Measurements from ENCODE around the gene ELN.

Gene ELN

DNA sequence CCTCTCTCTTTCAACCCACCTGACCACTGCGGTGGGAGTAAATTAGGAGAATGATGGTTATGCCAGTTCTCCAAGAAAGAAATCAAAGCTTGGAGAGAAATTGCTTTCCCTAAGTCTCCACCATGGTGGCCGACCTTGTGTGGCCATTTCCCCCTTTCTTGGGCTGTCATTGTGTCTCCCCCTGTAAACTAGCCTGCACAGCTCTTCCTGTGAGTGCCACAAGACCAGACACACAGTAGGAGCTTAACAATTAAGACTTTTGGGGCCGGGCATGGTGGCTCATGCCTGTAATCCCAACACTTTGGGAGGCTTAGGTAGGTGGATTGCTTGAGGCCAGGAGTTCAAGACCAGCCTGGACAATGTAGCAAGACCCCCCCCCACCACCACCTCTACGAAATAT, 36.7 kb downstream of the ELN start:
- FAIRE-seq = no peak

DNA sequence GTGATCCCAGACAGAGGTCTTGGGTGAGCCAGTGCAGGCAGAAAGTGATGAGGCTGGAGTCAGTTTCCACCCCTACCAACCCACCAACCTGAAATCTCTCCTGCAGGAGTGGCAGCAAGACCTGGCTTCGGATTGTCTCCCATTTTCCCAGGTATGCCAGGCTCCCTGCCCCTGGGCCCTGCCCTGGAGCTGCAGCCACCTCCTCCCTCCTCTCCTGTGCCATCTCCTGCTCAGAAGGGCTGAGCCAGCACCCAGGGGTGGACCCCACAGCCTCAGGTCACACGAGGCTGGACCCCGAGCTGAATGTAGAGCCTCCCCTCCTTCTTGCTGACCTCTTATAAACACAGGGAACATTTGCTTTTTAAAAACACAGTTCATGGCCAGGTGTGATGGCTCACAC, 38.7 kb downstream of the ELN start:
- FAIRE-seq = no peak

DNA sequence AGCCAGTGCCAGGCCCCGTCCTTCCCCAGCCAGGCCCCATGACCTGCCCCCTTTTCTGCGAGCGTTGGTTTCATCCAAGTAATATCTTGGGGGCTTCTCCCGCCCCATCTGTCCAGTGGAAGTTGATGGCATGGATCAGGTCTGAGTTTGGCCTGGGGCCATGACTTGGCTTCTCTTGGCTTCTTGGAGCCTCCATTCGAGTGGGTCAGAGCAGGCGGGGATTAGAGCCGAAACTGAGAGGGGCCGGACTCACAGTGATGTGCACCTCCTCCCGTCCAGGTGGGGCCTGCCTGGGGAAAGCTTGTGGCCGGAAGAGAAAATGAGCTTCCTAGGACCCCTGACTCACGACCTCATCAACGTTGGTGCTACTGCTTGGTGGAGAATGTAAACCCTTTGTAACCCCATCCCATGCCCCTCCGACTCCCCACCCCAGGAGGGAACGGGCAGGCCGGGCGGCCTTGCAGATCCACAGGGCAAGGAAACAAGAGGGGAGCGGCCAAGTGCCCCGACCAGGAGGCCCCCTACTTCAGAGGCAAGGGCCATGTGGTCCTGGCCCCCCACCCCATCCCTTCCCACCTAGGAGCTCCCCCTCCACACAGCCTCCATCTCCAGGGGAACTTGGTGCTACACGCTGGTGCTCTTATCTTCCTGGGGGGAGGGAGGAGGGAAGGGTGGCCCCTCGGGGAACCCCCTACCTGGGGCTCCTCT, 40.6 kb downstream of the ELN start:
- FAIRE-seq = no peak

DNA sequence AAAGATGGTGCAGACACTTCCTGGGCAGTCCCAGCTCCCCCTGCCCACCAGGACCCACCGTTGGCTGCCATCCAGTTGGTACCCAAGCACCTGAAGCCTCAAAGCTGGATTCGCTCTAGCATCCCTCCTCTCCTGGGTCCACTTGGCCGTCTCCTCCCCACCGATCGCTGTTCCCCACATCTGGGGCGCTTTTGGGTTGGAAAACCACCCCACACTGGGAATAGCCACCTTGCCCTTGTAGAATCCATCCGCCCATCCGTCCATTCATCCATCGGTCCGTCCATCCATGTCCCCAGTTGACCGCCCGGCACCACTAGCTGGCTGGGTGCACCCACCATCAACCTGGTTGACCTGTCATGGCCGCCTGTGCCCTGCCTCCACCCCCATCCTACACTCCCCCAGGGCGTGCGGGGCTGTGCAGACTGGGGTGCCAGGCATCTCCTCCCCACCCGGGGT, 41.1 kb downstream of the ELN start:
- no peak for FAIRE-seq

DNA sequence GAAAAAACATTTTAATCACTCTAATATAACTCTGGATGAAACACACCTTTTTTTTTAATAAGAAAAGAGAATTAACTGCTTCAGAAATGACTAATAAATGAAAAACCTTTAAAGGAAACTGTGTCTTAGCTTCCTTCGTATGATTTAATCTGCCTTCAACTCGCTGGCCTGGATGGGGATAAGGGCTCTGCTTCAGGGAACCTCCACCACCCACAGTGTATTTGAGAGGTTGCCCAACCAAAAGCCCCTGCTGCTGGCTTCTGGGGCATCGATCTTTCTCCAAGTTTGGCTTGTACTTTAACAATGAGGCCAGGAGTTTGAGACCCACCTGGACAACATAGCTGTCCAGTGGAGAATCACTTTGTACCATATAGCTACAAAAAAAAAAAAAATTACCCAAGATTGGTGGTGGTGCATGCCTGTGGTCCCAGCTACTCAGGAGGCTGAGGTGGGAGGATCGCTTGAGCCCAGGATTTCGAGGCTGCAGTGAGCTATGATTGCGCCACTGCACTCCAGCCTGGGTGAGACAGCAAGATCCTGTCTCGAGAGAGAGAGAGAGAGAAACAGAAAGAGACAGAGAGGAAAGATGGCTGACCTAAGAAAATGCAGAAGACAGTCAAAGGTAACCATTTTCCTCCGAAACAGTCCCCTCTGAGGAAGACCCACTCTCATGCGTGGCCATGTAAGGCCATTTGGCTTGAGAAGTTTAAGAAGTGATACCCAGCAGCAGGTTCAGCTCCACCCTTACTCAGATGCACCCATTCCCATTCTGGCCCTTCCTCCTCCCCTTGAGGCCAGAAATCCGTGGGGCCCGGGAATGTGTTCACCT, 42.0 kb downstream of the ELN start:
- no peak for FAIRE-seq

DNA sequence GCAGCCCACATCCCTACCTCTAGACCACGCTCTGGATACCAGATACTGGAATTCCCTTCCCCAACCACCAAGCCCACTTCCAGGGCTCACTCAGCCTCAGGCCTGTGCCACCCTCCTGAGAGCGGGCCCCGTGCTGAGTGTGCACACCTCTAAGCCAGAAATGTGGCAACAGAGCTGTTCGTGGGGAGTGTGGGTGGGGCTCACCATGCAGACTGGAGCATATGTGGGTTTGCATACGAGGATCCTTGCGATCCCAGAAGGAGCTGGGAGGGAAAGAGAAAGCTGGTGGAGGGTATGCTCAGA, 42.6 kb downstream of the ELN start:
- no peak for FAIRE-seq

DNA sequence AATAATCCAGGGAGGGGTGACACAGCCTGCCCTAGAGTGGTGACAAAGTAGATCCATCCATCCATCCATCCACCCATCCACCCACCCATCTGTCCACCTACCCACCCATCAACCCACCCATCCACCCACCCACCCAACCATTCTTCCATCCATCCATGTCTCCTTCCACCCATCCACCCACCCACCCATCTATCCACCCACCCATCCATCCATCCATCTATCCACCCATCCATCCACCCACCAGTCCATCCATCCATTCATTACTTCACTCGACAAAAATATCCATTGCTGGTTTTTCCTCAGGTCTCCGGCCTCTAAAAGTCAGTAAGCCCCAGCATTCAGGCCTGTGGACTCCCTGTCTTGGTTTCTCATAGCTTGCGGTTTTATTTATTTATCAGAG, 43.1 kb downstream of the ELN start:
- FAIRE-seq = no peak

DNA sequence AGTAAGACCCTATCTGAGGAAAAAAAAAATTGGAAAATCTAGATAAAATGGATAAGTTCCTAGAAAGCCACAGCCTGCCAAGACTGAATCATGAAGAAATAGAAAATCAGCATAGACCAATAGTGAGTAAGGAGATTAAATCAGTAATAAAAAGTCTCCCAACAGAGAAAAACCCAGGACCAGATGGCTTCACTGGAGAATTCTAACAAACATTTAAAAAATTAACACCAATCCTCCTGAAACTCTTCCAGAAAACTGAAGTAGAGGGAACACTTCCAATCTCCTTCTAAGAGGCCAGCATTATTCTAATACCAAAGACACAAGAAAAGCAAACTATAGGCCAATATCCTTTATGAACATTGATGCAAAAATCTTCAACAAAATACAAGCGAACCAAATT, 46.8 kb downstream of the ELN start:
- no peak for FAIRE-seq

DNA sequence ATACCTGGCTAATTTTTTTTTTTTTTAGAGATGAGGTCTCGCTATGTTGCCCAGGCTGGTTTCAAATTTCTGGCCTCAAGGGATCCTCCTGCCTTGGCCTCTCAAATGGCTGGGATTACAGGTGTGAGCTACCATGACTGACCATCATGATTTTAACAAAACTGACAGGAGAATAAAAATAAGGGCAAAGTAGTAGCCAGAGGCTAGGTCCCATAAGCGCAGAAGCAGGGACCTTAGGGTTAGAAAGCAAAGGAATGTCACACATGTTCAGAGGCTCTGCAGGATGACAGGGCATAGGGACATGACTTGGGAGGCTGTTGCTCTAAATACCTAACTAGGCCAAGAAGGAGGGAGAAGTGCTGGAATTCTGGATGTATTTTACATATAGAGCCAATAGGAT, 50.5 kb downstream of the ELN start:
- no peak for FAIRE-seq

DNA sequence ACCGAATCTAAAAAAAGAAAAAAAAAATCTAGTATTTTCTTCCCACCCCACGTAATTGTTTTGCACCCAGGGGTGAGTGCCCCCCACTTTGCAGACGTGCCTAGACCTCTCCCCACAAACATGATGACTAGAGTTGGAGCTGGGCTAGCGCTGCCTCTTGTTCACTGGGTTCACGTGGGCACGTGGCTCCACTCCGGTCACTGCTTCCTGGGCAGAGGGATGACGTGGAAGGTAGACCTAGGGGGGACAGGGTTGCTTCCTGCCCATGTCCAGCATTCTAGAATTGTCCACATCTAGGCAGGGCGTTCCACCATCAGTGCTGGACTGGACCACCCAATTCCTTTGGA, 54.8 kb downstream of the ELN start:
- FAIRE-seq = no peak

DNA sequence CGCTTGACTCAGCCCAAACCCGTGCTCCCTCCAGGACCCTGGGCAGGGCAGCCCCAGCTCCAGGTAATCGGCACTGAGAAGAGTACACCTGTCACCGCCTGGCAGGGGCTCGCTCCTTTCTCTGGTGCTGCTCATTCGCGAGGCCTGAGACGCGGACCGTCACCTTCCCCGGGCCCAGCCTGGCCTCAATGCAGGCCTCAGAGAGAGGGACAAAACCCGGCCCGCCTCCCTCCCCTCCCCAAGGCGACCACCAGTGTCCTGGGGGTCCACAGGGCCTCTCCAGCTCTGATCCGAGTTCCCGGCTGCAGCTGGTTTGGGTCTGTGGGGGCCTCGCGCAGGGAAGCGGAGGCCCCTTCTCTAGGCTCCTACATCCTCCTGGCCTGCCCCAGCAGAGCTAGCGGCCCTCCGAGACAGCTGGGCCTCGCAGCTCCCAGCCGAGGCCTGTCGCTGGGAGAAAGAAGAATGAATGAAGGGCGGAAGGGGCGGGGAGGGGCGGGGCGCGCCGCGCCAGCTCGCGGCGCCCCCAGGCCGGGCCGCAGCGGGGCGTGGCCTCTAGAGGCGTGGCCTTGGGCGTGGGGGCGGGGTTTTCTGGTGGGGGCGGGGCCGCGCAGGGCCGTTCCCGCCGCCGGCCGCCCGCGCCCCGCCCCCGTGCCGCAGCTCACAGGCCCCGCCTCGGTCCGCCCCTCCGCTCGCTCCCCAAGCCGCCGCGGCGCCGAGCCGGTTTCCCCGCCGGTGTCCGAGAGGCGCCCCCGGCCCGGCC, 55.3 kb downstream of the ELN start, which contains the start of gene LIMK1:
TSS of gene LIMK1 (plus strand) at position 688 of the 760 bp plus-strand sequence. CDS start 187 bp downstream, outside the sequence.
- FAIRE-seq = no peak

DNA sequence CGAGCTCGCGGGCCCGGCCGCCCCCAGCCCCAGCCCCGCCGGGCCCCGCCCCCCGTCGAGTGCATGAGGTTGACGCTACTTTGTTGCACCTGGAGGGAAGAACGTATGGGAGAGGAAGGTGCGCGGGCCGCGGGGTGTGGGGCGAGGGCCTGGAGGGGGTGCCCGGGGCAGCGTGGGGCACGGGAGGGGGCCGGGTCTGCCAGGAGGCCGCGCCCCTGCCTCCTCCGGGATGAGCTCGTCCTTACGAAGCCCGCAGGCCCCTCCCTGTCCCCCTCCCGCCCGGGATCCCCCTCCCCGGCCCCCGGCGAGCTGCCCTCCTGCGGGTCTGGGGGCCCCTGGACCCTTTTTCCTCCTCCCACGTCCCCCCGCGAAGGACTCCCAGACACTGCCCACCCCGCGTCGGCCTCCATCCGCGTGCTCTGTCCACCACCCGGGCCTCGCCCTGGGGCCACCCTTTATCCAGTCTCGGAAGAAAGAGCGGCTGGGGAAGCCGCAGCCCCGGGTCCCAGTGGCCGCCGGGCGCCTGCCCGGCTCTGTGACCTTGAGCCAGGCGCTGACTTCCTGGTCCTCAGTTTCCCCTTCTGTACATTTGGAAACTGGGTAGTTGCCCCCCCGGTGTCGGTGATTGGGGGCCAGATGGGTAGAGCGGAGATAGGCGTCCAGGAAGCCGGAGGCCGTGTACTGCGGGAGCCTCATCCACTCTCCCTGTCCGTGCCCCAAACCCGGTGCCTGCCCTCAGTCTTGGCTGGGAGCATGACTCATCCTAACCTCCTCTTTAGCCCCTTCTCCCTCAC, 56.2 kb downstream of the ELN start:
- no peak for FAIRE-seq

DNA sequence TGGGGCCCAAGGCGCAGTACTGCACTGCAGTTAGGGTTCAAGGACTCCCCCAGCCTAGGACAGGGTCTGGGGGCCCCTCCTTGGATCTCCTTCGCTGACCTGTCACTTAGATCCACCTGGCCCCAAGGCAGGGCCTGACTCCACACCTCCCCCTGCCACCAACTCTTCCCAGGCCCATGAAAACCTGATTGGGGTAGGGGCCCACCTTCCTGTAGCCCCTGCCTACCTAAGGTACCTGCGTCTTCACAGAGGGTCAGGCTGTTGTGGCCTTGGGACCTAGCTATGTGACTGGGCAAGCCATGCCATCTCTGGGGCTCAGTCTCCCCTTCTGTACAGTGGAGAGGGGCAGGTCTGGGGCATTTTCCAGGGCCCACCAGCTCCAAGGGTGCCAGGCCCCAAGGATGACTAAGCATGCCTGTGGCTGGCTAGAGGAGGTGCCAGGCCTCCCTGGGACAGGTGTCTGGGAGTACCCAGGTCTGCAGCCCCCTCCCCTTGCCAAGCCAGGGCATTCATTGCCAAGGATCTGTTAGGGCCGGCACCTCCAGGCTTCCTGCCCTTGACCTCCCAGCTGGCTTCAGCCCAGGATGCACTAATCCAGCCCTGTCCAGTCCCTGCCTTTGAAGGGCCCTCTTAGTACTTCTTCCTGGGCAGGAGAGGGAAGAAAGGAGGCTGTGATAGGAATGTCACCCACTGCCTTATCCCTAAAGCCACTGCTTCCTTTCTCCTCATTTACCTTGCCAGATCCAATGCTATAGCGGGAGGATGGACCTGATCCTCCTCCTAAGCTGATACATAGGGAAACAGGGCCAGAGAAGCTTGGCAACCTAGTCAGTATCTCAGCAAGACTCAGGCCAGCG, 57.0 kb downstream of the ELN start:
- no peak for FAIRE-seq

DNA sequence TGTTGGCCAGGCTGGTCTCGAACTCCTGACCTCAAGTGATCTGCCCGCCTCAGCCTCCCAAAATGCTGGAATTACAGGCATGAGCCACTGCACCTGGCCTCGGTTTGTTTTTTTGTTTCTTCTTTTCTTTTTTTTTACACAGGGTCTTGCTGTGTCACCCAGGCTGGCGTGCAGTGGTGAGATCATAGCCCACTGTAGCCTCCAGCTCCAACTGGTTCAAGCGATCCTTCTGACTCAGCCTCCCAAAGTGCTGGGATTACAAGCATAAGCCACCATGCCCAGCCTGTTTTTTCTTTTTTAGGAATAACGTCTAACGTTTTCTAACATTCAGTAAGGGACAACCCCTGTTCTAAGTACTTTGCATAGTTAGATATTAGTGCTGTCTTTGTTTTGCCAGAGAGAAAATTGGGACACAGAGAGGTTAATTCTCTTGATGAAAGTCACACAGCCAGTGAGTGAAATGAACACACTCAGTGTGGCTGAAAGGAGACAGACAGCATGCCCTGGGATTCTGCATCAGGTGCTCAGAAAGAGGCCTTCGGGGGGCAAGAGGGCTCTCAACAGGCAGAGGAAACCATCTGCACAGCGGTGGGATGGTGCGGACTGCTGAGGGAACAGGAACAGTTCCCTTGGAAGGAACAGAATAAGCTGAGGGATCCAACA, 59.9 kb downstream of the ELN start:
- no peak for FAIRE-seq

DNA sequence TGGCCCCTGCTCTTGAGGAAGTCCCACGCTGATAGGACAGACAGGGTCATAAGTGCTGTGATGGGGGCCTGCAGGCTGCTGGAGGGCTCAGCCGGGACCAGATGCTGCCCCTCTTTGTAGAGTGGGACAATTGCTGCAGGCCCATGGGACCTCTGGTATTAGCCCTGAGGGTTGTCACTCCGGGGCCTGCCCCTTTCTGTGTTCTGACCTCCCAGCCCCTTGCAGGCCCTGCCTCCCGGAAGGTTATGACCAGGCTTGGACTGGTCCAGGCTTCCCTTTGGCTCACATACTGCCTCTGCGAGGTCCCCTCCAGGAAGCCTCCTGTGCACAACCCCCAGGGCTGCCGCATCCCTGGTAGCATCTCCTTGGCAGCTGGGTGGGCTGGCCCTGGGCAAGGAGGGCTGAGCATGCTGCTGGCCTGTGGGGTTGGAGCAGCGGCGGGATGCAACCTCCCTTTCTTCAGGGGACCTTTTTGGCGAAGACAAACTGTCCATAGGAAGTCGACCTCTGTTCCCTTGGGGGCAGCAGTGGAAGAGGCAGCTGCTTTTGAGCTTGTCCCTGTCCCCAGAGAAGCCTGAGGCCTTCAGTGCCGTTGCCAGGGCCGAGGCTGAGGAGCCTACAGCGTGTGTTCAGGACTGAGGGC, 64.5 kb downstream of the ELN start:
- FAIRE-seq = no peak

DNA sequence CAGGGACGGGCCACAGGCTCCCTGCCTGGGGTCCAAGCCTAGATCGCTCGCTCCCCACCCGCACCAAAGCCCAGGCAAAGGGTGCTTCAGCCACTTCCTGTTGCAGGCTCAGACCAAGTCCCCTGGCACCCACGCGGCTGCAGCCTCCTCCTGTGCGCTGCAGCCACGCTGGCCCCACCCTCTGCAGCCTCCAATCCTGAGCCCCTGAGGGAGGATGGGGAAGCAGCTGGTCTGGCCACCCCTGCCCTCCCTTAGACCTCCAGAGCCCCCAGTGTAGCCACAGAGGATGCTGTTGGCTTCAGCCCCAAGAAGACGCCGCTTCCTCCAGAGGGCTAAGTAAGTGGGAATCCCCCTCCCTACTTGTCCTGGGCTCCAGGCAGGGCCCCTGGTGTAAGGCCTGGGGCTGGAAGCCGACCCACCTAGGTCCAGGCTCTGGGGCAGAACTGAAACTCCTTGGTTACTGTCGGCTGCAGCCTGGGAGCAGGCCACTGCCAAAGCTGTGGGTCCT, 65.0 kb downstream of the ELN start:
- no peak for FAIRE-seq

DNA sequence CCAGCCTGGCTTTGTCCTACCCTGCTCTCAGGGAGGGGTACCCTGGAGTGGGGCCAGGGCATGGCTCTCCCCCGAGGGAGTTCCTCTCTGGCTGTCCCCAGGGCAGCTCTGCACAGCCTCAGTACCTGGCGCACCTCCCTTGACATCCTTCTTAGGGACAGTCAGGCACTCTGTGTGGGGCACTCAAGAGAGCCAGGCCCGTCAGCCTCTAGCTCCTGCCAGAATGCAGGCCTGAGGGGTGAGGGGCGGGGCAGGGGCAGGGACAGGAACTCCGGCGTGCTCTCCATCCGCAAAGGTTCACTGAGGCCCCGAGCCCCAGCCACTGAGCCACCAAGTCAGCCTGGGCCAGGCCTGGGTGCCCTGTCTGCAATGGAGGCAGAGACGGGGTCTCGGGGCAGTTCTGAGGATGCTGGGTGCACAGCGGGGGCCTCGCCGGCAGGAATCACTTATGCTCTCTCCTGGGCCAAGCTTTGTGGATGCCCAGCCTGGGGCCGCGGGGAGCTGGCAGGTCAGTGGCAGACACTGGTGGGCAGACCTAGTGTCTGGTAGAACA, 65.8 kb downstream of the ELN start:
- no peak for FAIRE-seq

DNA sequence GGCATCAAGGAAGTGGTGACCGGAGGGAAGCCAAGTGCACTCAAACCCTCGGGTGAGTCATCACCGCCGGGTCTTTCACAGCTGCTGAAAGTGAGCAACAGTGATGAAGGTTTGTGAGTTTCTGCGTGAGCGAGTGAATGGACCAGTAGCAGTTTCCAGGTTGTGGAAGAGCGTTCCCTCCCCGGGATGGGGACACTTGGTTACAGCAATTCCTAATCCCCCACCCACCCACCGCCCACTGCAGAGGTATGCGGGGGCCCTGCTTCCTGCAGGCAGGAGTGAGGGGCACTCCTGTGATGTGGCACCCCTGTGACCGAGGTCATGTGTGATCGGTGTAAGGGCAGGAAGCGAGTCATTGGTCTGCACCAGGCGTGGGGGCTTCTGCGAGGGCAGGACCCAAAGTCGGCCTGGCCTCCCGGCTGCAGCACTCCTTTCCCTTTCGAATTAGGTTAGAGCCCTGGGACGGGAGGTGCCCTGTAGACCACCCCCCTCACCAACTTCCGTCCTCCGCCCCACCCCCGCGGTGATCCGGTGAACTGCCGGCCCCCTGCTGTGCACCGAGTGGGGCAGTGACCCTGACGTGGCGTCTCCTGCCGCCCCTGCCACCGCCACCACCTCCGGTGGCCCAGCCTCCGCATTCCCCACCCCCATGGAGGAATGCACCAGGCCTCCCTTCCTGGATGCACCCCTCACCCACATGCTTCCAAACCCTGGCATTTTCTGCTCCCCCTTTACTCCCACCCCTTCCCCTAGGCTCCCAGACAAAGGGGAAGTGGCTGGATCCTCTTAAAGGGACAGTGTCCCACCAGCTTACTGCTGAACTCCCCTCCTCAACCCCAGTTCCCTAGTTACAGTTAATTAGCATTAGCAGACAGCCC, 66.5 kb downstream of the ELN start:
- no peak for FAIRE-seq

DNA sequence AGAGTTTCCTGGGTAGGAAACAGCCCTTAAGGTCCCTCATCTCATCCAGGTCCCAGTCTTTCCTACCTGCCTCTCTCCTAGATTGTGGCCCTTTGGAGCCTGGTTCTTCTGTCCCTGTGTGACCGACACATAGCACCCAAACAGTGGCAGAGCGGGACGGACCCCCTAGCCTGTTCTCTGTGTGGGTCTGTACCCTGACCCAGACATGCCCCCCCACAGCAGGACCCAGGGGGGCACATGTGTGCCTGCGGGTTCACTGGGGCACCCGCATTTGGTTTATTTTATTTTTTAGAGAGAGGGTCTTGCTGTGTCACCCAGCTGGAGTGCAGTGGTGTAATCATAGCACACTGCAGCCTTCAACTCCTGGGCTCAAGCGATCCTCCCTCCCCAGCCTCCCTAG, 67.2 kb downstream of the ELN start:
- FAIRE-seq = no peak

Data from islet of Langerhans (tissue), 1 donor.